Erythroblast (primary cell): ENCODE data around the gene OAS2.

Experiments used
- GATA1 ChIP-seq: IDR thresholded peaks from 2 replicates; pipeline ENCODE4 v1.6.1; 2011; ENCODE audit warnings: low read depth, mild to moderate bottlenecking, control low read depth, low read length, moderate library complexity
- POLR2A ChIP-seq: IDR thresholded peaks from 2 replicates; pipeline ENCODE4 v1.6.1; 2011; ENCODE audit warnings: mild to moderate bottlenecking, low read length

GRCh38 chr12:112985642-112986290, 7.4 kb downstream of the OAS2 start:
- no peak for TF ChIP-seq POLR2A
- no peak for TF ChIP-seq GATA1
